HG03175 (cell line): ENCODE data around the gene AKR1C2.
"Not testable (repeated sequence)": the region's sequence is repeated elsewhere in the genome, so short reads cannot be mapped to it uniquely, and the experiment has no call there.

Experiments
- ATAC-seq: cut with Tn5 transposase; IDR thresholded peaks from one replicate; pipeline ENCODE4 v1.9.1; 2021; ENCODE audit warnings: mild to moderate bottlenecking, moderate library complexity; ENCODE audit not compliant: unreplicated experiment

The AKR1C2 gene

GRCh38 chr10:5003127-5004029 lies at the start of gene AKR1C2:
Gene AKR1C2, minus strand, starts transcription at chr10:5003857. Its CDS starts 22 bp downstream, at chr10:5003835.
- not testable (repeated sequence) for ATAC-seq

GRCh38 chr10:5052951-5053500 lies 49.4 kb upstream of the AKR1C2 start:
- ATAC-seq, result not testable (repeated sequence)

GRCh38 chr10:5047912-5048628 lies 44.4 kb upstream of the AKR1C2 start:
- ATAC-seq, result no peak

- not testable (repeated sequence) for ATAC-seq
These were observed 43.4 kb upstream of the AKR1C2 start for GRCh38 chr10:5047055-5047454.

- no peak for ATAC-seq
These were observed 42.8 kb upstream of the AKR1C2 start for GRCh38 chr10:5046410-5046809.

- ATAC-seq, result no peak
These were observed 41.4 kb upstream of the AKR1C2 start for GRCh38 chr10:5045095-5045494.

GRCh38 chr10:5043716-5044115 lies 40.1 kb upstream of the AKR1C2 start:
- no peak for ATAC-seq

GRCh38 chr10:5042922-5043321 lies 39.3 kb upstream of the AKR1C2 start:
- ATAC-seq, result no peak

- no peak for ATAC-seq
These were observed 37.9 kb upstream of the AKR1C2 start for GRCh38 chr10:5041471-5042023.

GRCh38 chr10:5040781-5041470 lies 37.3 kb upstream of the AKR1C2 start:
- ATAC-seq, result no peak

GRCh38 chr10:5040010-5040673 lies 36.5 kb upstream of the AKR1C2 start:
- ATAC-seq, result no peak

- no peak for ATAC-seq
These were observed 35.1 kb upstream of the AKR1C2 start for GRCh38 chr10:5038733-5039132.

GRCh38 chr10:5038101-5038500 lies 34.4 kb upstream of the AKR1C2 start:
- ATAC-seq, result no peak

- no peak for ATAC-seq
These were observed 32.9 kb upstream of the AKR1C2 start for GRCh38 chr10:5036511-5036910.

- no peak for ATAC-seq
These were observed 31.7 kb upstream of the AKR1C2 start for GRCh38 chr10:5035356-5035755.

GRCh38 chr10:5034588-5034987 lies 30.9 kb upstream of the AKR1C2 start:
- no peak for ATAC-seq

GRCh38 chr10:5033061-5033778 lies 29.6 kb upstream of the AKR1C2 start:
- ATAC-seq, result no peak

- not testable (repeated sequence) for ATAC-seq
These were observed 28.8 kb upstream of the AKR1C2 start for GRCh38 chr10:5032444-5032843.

GRCh38 chr10:5031588-5031987 lies 27.9 kb upstream of the AKR1C2 start:
- not testable (repeated sequence) for ATAC-seq

GRCh38 chr10:5030989-5031388 lies 27.3 kb upstream of the AKR1C2 start:
- no peak for ATAC-seq
